ENCODE measurements around the gene AKAIN1.

DNA sequence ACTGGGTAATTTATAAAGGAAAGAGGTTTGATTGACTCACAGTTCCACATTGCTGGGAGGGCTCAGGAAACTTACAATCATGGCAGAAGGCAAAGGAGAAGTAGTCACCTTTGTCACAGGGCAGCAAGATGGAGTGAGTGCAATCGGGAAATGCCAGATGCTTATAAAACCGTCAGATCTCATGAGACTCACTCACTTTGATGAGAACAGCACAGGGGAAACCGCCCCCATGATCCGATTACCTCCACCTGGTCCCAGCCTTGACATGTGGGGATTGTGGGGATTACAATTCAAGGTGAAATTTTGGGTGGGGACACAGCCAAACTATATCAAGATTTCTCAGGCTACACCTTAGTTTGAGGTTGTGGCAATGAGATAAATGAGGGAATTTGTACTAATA is 54.9 kb downstream of the AKAIN1 start:
- no peak for TF ChIP-seq CTCF (IDR thresholded peaks at IDR 0.05)
- no peak for TF ChIP-seq POLR2A (IDR thresholded peaks at IDR 0.05)

Measured in gastroesophageal sphincter (tissue), 3 donors.